ENCODE results near the gene ARHGAP12.

ARHGAP12 gene

DNA sequence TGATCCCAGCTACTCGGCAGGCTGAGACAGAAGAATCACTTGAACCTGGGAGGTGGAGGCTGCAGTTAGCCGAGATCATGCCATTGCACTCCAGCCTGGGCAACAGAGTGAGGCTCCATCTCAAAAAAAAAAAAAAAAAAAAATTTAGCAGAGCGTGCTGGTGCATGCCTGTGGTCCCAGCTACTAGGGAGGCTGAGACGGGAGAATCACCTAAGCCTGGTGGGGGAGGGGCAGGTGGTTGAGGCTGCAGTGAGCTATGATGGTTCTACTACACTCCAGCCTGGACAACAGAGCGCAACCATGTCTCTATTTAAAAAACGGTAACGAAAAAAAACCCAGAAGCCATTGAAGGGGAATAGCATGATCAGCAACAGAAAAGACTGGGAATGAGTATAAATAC is 89.9 kb downstream of the ARHGAP12 start:
- DNase-seq (ENCODE audit: low read depth), result no peak
- TF ChIP-seq, protein P1, sequence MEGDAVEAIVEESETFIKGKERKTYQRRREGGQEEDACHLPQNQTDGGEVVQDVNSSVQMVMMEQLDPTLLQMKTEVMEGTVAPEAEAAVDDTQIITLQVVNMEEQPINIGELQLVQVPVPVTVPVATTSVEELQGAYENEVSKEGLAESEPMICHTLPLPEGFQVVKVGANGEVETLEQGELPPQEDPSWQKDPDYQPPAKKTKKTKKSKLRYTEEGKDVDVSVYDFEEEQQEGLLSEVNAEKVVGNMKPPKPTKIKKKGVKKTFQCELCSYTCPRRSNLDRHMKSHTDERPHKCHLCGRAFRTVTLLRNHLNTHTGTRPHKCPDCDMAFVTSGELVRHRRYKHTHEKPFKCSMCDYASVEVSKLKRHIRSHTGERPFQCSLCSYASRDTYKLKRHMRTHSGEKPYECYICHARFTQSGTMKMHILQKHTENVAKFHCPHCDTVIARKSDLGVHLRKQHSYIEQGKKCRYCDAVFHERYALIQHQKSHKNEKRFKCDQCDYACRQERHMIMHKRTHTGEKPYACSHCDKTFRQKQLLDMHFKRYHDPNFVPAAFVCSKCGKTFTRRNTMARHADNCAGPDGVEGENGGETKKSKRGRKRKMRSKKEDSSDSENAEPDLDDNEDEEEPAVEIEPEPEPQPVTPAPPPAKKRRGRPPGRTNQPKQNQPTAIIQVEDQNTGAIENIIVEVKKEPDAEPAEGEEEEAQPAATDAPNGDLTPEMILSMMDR (IDR thresholded peaks at IDR 0.05; ENCODE audit: low read length, missing control alignments), result no peak
- no peak overlapping the region for H3K4me3 ChIP-seq (replicated peaks; ENCODE audit: low read depth, low read length)

DNA sequence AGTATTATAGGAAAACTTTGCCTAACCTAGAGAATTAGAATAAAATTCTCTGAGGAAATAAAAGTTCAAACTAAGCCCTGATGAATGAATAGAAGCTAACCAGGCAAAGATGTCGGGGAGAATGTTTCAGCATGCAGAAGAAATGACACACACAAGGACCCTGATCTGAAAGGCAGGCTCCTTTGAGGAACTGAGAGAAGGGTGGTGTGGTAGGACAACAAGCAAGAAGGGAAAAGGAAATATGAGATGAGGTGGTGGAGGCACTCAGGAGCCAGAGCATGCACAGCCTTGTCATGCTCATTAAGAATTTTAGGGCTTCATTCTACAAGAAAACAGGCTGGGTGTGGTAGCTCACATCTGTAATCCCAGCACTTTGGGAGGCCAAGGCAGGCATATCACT is 90.6 kb downstream of the ARHGAP12 start:
- no peak for DNase-seq (ENCODE audit: low read depth)
- H3K4me3 ChIP-seq (replicated peaks; ENCODE audit: low read depth, low read length), result no peak overlapping the region
- TF ChIP-seq, protein P1 (IDR thresholded peaks at IDR 0.05; ENCODE audit: low read length, missing control alignments), result no peak

DNA sequence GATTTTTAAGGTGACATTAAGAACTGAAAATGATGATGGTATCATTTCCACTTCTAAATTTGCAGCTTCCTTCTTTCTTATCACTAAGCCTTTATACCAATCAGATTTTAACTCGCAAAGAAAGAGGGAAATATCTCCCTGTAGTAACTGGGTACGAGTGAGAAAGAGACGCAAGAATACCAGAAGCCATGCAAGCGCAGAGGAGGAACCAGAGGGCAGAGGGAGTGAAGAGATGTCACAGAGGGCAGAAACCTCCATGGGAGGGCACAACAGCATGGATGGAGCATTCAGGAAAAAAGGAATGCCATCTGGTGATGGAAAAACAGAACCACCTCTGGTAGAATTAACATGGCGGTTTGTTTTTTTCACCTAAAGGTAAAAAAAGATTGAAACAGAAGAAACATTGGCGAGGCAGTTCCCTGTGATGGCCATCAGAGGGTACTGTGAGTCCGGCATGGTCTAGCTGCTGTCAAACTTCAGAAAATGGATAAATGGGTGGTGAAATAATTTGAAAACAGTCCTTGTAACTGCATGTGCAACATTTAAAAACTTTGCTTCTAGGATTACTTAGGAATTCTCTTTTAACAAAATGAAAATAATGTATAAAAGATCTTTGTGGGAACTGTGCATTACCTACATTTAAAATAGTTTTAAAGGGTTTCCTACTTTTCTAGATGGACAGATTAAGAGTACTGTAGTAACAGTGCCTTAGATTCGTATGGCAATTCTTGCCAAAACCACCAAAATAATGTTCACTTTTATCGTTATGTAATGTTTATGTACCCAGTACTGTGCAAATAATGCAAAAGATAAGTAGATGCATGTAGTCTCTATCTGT is 91.8 kb downstream of the ARHGAP12 start:
- DNase-seq (ENCODE audit: low read depth), result peak; percentile 68
- H3K4me3 ChIP-seq (replicated peaks; ENCODE audit: low read depth, low read length), result no peak overlapping the region
- TF ChIP-seq, protein P1 (IDR thresholded peaks at IDR 0.05; ENCODE audit: low read length, missing control alignments), result peak; percentile 86

DNA sequence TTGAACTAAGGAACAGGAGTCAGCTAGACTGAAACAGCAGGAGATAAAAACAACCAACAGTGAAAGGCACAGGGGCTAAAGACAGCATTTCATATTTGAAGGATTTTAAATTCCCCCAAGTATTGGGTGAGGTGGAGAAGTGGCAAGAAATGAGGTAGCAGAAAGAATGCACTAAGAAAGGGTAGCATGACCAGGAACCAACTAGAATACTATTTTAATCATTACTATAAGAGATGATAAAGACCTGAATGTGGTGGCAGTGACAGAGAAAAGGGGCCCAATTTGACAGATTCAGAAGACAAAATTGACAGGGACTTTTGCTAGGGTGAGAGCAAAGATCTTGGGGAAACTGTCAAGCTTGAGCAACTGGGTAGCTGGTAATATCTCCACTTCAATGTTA is 94.9 kb downstream of the ARHGAP12 start:
- no peak overlapping the region for H3K4me3 ChIP-seq (replicated peaks; ENCODE audit: low read depth, low read length)
- TF ChIP-seq, protein P1 (IDR thresholded peaks at IDR 0.05; ENCODE audit: low read length, missing control alignments), result no peak
- no peak for DNase-seq (ENCODE audit: low read depth)

DNA sequence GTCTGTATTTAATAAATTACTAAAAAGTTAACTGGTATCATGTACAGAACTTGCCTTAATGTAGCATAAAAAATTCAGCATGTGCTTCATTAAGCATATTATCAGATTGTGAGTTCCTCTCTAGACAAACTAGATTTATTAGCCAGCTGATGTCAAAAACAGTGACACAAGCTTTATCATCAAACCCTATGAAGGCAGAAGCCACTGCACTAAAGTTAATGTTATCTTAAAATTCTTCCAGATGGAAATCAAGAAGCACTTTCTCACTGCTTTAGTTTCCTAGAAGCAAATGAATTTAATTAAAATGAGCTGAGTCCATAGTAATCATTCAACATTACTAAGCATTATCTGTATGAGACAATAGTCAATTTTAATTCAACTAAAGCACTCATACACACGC is 96.4 kb downstream of the ARHGAP12 start:
- no peak overlapping the region for H3K4me3 ChIP-seq (replicated peaks; ENCODE audit: low read depth, low read length)
- DNase-seq (ENCODE audit: low read depth), result no peak
- TF ChIP-seq, protein P1 (IDR thresholded peaks at IDR 0.05; ENCODE audit: low read length, missing control alignments), result no peak

DNA sequence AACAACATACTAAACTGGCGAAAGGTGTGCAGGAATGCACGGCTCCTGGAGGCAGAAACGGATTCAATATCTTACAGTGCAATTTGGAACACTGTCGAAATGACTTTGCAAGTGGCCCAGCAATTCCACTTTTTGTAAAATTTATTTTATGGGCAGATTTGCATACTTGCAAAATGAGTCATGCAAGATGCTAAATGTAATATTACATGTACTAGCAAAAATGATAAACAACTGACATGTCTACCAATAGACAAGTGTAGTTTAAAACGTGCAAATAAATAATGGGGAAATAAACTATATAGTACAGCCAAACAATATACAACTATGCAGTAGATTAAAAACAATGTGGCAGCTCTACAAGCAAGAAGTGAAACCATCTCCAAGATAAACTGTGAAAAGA is 97.7 kb downstream of the ARHGAP12 start:
- H3K4me3 ChIP-seq (replicated peaks; ENCODE audit: low read depth, low read length), result no peak overlapping the region
- DNase-seq (ENCODE audit: low read depth), result peak; percentile 40
- TF ChIP-seq, protein P1 (IDR thresholded peaks at IDR 0.05; ENCODE audit: low read length, missing control alignments), result no peak

DNA sequence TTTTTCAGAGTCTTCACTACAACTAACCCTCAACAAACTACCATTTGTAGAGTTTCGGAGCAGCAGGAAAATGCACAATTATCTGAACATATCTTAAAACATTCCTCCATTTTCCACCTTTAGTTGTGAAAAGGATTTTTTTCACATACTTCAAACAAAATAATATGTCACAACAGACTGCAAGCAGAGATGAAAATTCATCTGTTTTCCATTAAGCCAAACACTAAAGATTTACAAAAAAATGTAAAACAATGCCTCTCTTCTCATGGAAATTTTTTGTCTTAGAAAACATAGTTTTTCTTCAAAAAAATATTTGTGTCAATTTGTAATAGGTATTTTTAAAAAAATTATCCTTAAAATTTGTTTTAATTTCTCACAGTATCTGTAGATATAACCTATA is 98.9 kb downstream of the ARHGAP12 start:
- H3K4me3 ChIP-seq (replicated peaks; ENCODE audit: low read depth, low read length), result no peak overlapping the region
- DNase-seq (ENCODE audit: low read depth), result no peak
- TF ChIP-seq, protein P1 (IDR thresholded peaks at IDR 0.05; ENCODE audit: low read length, missing control alignments), result no peak
